Adrenal gland (tissue), 12 donors: ENCODE measurements around the gene MTHFD2. TPM values are rescaled to one million over a fixed set of nuclear protein-coding genes. Genes with fewer than 3 reads are reported as not detected.
"Not testable (repeated sequence)": the region's sequence is repeated elsewhere in the genome, so short reads cannot be mapped to it uniquely, and the experiment has no call there.

Experiments used
- DNase-seq, 7 donors: peaks; one replicate each; pipeline ENCODE4 v3.0.0-alpha.2; 2019 to 2020
- H3K27ac ChIP-seq, 5 donors: fragments of 200-600 bp; sonication (generic) in 4 of 5; 1 replicate in 3 of 5; 2 replicates in 2 of 5; pipeline versions ENCODE4 v1.5.1 to v1.8.0; 2016 to 2020; ENCODE audit warnings: mild to moderate bottlenecking in 1 of 5
- H3K27me3 ChIP-seq: fragments of 200-600 bp; 2 replicates; pipeline ENCODE4 v1.8.0; 2021
- H3K36me3 ChIP-seq, 2 donors: fragments of 200-600 bp; replicated peaks in 1 of 2; 1 replicate in 1 of 2; 2 replicates in 1 of 2; pipeline versions ENCODE4 v1.5.1 to v1.8.0; 2018 to 2022
- H3K4me1 ChIP-seq, 2 donors: fragments of 200-600 bp; replicated peaks in 1 of 2; 1 replicate in 1 of 2; 2 replicates in 1 of 2; pipeline versions ENCODE4 v1.5.1 to v1.8.0; 2018 to 2021
- H3K4me3 ChIP-seq, 4 donors: fragments of 200-600 bp; sonication (generic) in 3 of 4; one replicate each; pipeline ENCODE4 v1.5.1; 2016 to 2018
- H3K9me3 ChIP-seq, 3 donors: fragments of 200-600 bp; sonication (generic) in 1 of 3; replicated peaks in 1 of 3; 1 replicate in 2 of 3; 2 replicates in 1 of 3; pipeline versions ENCODE4 v1.5.1 to v1.8.0; 2016 to 2021
- CTCF ChIP-seq, 6 experiments: fragments of 450-650 bp in 4 of 6; fragments of 200-600 bp in 2 of 6; sonication (generic) in 1 of 6; IDR thresholded peaks; 1 replicate in 5 of 6; 2 replicates in 1 of 6; pipeline versions ENCODE4 v1.5.1 to v1.8.0; 2016 to 2021; ENCODE audit warnings: antibody characterized with exemption in 6 of 6, mild to moderate bottlenecking in 2 of 6, moderate library complexity in 1 of 6
- POLR2A ChIP-seq, 2 donors: fragments of 450-650 bp; IDR thresholded peaks; one replicate each; pipeline ENCODE4 v1.6.1; 2017; ENCODE audit warnings: antibody characterized with exemption in 2 of 2, mild to moderate bottlenecking in 2 of 2, moderate library complexity in 1 of 2
- WGBS, 4 donors: extraction: QIAGEN DNeasy Blood & Tissue Kit in 2 of 4; methylation state at CpG; one replicate each; pipeline versions ENCODE4 v1.1.5 to v1.1.7; 2013 to 2017; 5-methylcytosine and 5-hydroxymethylcytosine counted together
- intact Hi-C, 2 donors: fragments of 100-400 bp; cut with DNase I; formaldehyde crosslinking; loops; one replicate each; pipeline versions ENCODE4 v1.14.1 to v1.15.0; 2022 to 2023
- polyA plus RNA-seq, 3 donors: library from polyadenylated mRNA; stranded (reverse); fragments of 200-250 nt in 2 of 3; fragments of 350-450 nt in 1 of 3; fragmentation: Illumina TruSeq in 1 of 3; extraction: RNeasy Lipid Tissue Mini Kit (QIAGEN cat#74804) in 1 of 3; gene quantifications; one replicate each; pipeline ENCODE4 v1.2.3, GENCODE V29; 2013 to 2014
- total RNA-seq, 9 donors: library from RNA; depleted of rRNA in 4 of 9; stranded (reverse); fragments of >200 nt in 4 of 9; fragments of 120-200 nt in 1 of 9; fragmentation: NEBNext Ultra II Directional in 1 of 9; extraction: Animal tissue kit (Norgen Biotek cat#: 25700) in 1 of 9; gene quantifications; one replicate each; pipeline versions ENCODE4 v1.1.0 to v1.2.4, GENCODE V29; 2013 to 2023
- donor health status: healthy with polysubstance abuse.
- donor health status: Bipolar disorder and iron deficiency.
- donor health status: DM: yes; HTN: yes; CAD: no.
- donor health status: DM: no; HTN: no; CAD: no.
- donor health status: DM: no; HTN: no; CAD: no.
- donor health status: DM: yes; HTN: yes; CAD: no.

MTHFD2 gene
- total and polyA plus RNA-seq, 12 donors, result 1.6 to 24.9 (median 14.1) TPM

DNA sequence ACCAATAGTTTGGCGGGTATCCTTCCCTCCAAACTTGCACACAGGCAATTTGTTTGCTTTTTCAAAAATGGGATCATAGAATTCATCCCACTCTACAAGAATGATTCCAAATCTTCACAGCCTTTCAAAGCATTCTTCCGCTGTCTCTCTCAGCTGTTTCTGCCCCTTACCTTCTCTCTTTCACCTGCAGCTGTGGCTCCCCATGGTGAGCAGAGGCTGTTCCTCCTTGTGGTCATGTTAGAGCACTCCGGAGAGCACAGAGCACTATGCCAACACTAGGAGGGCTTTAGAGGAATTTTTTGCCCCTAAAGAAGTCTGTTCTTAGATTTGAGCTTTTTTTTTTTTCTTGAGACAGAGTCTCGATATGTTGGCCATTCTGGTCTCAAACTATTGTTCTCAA lies 30.4 kb downstream of the MTHFD2 start:
- Histone ChIP-seq H3K27ac (no peak overlapping the region), H3K27me3 (no peaks in the 10 kb centered on the region), H3K4me1 (no peaks in the 10 kb centered on the region), H3K4me3 (no peak overlapping the region), H3K36me3 (no peaks in the 10 kb centered on the region), H3K9me3 (no peaks in the 10 kb centered on the region)
- DNase-seq, result no peak
- TF ChIP-seq POLR2A (IDR thresholded peaks at IDR 0.05) (no peak), CTCF (IDR thresholded peaks at IDR 0.05) (no peak)
- 85 to 95% (median 90%) methylated on average over 4 of the region's 4 CpGs for WGBS, 4 donors
- intact Hi-C loops, result no loop called here

DNA sequence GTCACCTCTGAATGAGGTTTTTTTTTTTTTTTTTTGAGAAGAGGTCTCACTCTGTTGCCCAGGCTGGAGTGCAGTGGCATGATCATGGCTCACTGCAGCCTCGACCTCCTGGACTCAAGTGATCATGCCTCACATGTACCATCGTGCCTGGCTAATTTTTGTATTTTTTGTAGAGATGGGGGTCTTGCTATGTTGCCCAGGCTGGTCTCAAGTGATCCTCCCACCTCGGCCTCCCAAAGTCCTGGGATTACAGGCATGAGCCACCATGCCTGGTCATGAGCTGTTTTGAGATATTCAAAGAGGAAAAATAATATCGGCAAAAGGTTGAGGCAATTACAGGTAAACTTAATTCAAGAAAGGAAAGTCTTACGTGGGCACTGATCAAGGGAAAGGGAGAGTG lies 31.4 kb downstream of the MTHFD2 start:
- H3K27me3 ChIP-seq, DNase-seq, H3K36me3 ChIP-seq, H3K9me3 ChIP-seq, H3K4me3 ChIP-seq, H3K27ac ChIP-seq, H3K4me1 ChIP-seq, intact Hi-C loops: not testable (repeated sequence)
- 85 to 98% (median 90%) methylated on average over 5 of the region's 5 CpGs for WGBS, 4 donors

- H3K4me3 ChIP-seq, result no peak overlapping the region
- 89 to 97% (median 94%) methylated on average over 5 to 6 of the region's 6 CpGs; no CpG with 5 or more reads in 1 of the 4 donors for WGBS, 4 donors
- intact Hi-C loops, result no loop called here
- H3K36me3 ChIP-seq, result no peaks in the 10 kb centered on the region
- no peaks in the 10 kb centered on the region for H3K27me3 ChIP-seq
- no peak for TF ChIP-seq CTCF (IDR thresholded peaks at IDR 0.05)
- TF ChIP-seq POLR2A (IDR thresholded peaks at IDR 0.05), result no peak
- H3K4me1 ChIP-seq, result no peaks in the 10 kb centered on the region
- H3K27ac ChIP-seq, result no peak overlapping the region
- no peaks in the 10 kb centered on the region for H3K9me3 ChIP-seq
- no peak for DNase-seq
Measured at GRCh38 chr2:74232426-74232825, 34.0 kb downstream of the MTHFD2 start.

- no peak for TF ChIP-seq CTCF (IDR thresholded peaks at IDR 0.05)
- no peak for TF ChIP-seq POLR2A (IDR thresholded peaks at IDR 0.05)
- intact Hi-C loops, result no loop called here
- no peak for DNase-seq
Measured at GRCh38 chr2:74233648-74234047, 35.2 kb downstream of the MTHFD2 start.

GRCh38 chr2:74235041-74235440 lies 36.6 kb downstream of the MTHFD2 start:
- DNase-seq, result no peak
- Histone ChIP-seq H3K4me1 (no peaks in the 10 kb centered on the region), H3K27ac (no peak overlapping the region), H3K36me3 (no peaks in the 10 kb centered on the region), H3K27me3 (no peaks in the 10 kb centered on the region), H3K4me3 (no peak overlapping the region), H3K9me3 (no peaks in the 10 kb centered on the region)
- 87 to 93% (median 91%) methylated on average over 5 of the region's 5 CpGs for WGBS, 4 donors
- intact Hi-C loops, result no loop called here
- TF ChIP-seq CTCF (IDR thresholded peaks at IDR 0.05), result no peak
- TF ChIP-seq POLR2A (IDR thresholded peaks at IDR 0.05), result no peak

More at GRCh38 chr2:74233648-74234047, 35.2 kb downstream of the MTHFD2 start:
- H3K27ac ChIP-seq, result no peak overlapping the region
- no peaks in the 10 kb centered on the region for H3K4me1 ChIP-seq
- no peaks in the 10 kb centered on the region for H3K9me3 ChIP-seq
- no peaks in the 10 kb centered on the region for H3K27me3 ChIP-seq
- no peak overlapping the region for H3K4me3 ChIP-seq
- H3K36me3 ChIP-seq, result no peaks in the 10 kb centered on the region
